Neutrophil (primary cell): ENCODE data around the gene TMEM91.

Experiments used
- H3K27ac ChIP-seq: fragments of 200-600 bp; sonication (generic); 2 replicates; pipeline ENCODE4 v1.5.1; 2016; ENCODE audit warnings: mild to moderate bottlenecking, moderate library complexity
- H3K27me3 ChIP-seq: fragments of 200-600 bp; sonication (generic); 2 replicates; pipeline ENCODE4 v1.6.0; 2016; ENCODE audit warnings: mild to moderate bottlenecking
- H3K36me3 ChIP-seq: fragments of 200-600 bp; sonication (generic); 2 replicates; pipeline ENCODE4 v1.5.1; 2017
- H3K4me1 ChIP-seq, 2 experiments: fragments of 200-600 bp in 1 of 2; sonication (generic) in 1 of 2; 1 replicate in 1 of 2; 2 replicates in 1 of 2; pipeline versions ENCODE4 v1.5.1 to v1.6.1; 2013 to 2016; ENCODE audit warnings: low read depth in 1 of 2, low read length in 1 of 2, mild to moderate bottlenecking in 1 of 2, moderate library complexity in 1 of 2; ENCODE audit not compliant: control insufficient read depth in 1 of 2, insufficient read depth in 1 of 2
- H3K4me3 ChIP-seq, 2 experiments: fragments of 200-600 bp in 1 of 2; sonication (generic) in 1 of 2; 1 replicate in 1 of 2; 2 replicates in 1 of 2; pipeline ENCODE4 v1.5.1; 2013 to 2016; ENCODE audit warnings: low read depth in 1 of 2, low read length in 1 of 2, mild to moderate bottlenecking in 1 of 2, moderate library complexity in 1 of 2
- H3K9me3 ChIP-seq: fragments of 200-600 bp; sonication (generic); 2 replicates; pipeline ENCODE4 v1.5.1; 2016
- CTCF ChIP-seq: fragments of 200-600 bp; sonication (generic); IDR thresholded peaks from 2 replicates; pipeline ENCODE4 v1.5.1; 2016; ENCODE audit warnings: antibody characterized with exemption

Gene TMEM91

GRCh38 chr19:41421973-41422372 lies 45.6 kb downstream of the TMEM91 start:
- no peak for TF ChIP-seq CTCF
- peaks cover 51% of the 10 kb centered on the region for H3K36me3 ChIP-seq
- peak overlapping the region in 1 of 2 experiments; percentile 7 for H3K4me3 ChIP-seq
- peaks cover 96 to 100% of the 10 kb centered on the region in 2 experiments for H3K4me1 ChIP-seq
- no peaks in the 10 kb centered on the region for H3K9me3 ChIP-seq
- H3K27me3 ChIP-seq, result no peaks in the 10 kb centered on the region
- H3K27ac ChIP-seq, result peak overlapping the region; percentile 96

GRCh38 chr19:41422456-41422855 lies 46.1 kb downstream of the TMEM91 start:
- Histone ChIP-seq H3K27ac (peak overlapping the region; percentile 96), H3K36me3 (peaks cover 51% of the 10 kb centered on the region), H3K27me3 (no peaks in the 10 kb centered on the region), H3K9me3 (no peaks in the 10 kb centered on the region), H3K4me1 (peaks cover 94 to 98% of the 10 kb centered on the region in 2 experiments), H3K4me3 (peak overlapping the region in 1 of 2 experiments; percentile 7)
- no peak for TF ChIP-seq CTCF

- H3K36me3 ChIP-seq, result peaks cover 51% of the 10 kb centered on the region
- H3K4me3 ChIP-seq, result no peak overlapping the region
- H3K27me3 ChIP-seq, result no peaks in the 10 kb centered on the region
- peak overlapping the region; percentile 96 for H3K27ac ChIP-seq
- no peak for TF ChIP-seq CTCF
- H3K4me1 ChIP-seq, result peaks cover 91 to 98% of the 10 kb centered on the region in 2 experiments
- no peaks in the 10 kb centered on the region for H3K9me3 ChIP-seq
Measured at GRCh38 chr19:41422955-41423354, 46.6 kb downstream of the TMEM91 start.

- peak overlapping the region; percentile 96 for H3K27ac ChIP-seq
- H3K4me3 ChIP-seq, result peak overlapping the region; percentile 94 to 100
- peaks cover 91 to 98% of the 10 kb centered on the region in 2 experiments for H3K4me1 ChIP-seq
- H3K36me3 ChIP-seq, result peaks cover 51% of the 10 kb centered on the region
- no peaks in the 10 kb centered on the region for H3K27me3 ChIP-seq
- no peak for TF ChIP-seq CTCF
- H3K9me3 ChIP-seq, result no peaks in the 10 kb centered on the region
Measured at GRCh38 chr19:41424335-41425173, 48.2 kb downstream of the TMEM91 start.

GRCh38 chr19:41425174-41426115 lies 49.1 kb downstream of the TMEM91 start:
- Histone ChIP-seq H3K36me3 (peaks cover 51% of the 10 kb centered on the region), H3K4me1 (peaks cover 89 to 96% of the 10 kb centered on the region in 2 experiments), H3K9me3 (no peaks in the 10 kb centered on the region), H3K27me3 (no peaks in the 10 kb centered on the region), H3K4me3 (peak overlapping the region; percentile 94 to 100), H3K27ac (peak overlapping the region; percentile 96)
- TF ChIP-seq CTCF, result no peak
